ENCODE data around the gene CCDC180. TPM values are rescaled to one million over a fixed set of nuclear protein-coding genes. Genes with fewer than 3 reads are reported as not detected.

The CCDC180 gene
- total and polyA plus RNA-seq, 10 of the 15 experiments (the other 5 are each of a cell fraction or from before 2014, with no cell fraction given), result 0.31 to 1.1 (median 0.57) TPM

GRCh38 chr9:97324954-97325353 is 17.5 kb downstream of the CCDC180 start:
- 15% methylated on average over 5 of the region's 5 CpGs for WGBS (ENCODE audit: insufficient coverage, insufficient replicate concordance, low lambda C conversion rate, missing lambda C conversion rate)

GRCh38 chr9:97327562-97327961 is 20.1 kb downstream of the CCDC180 start:
- no peaks in the 10 kb centered on the region for H3K4me1 ChIP-seq (ENCODE audit: control insufficient read depth, insufficient read depth, low read length)
- FAIRE-seq (no peak), DNase-seq (ENCODE audit: low read depth, low spot score) (no peak), ATAC-seq (no peak)
- H3K4me3 ChIP-seq, result no peak overlapping the region
- no peak overlapping the region for H3K9ac ChIP-seq (ENCODE audit: control insufficient read depth, insufficient read depth, low read length)
- no peak overlapping the region for H3K4me2 ChIP-seq (ENCODE audit: control insufficient read depth, insufficient read depth)
- CTCF ChIA-PET, result no interaction called here
- no peaks in the 10 kb centered on the region for H3K9me3 ChIP-seq (replicated peaks; ENCODE audit: control insufficient read depth, insufficient read depth, low read length)
- no peaks in the 10 kb centered on the region for H3K79me2 ChIP-seq (ENCODE audit: control insufficient read depth, insufficient read depth, low read length)
- in situ Hi-C loops (cut with MboI), result no loop called here
- H3K27ac ChIP-seq (ENCODE audit: control insufficient read depth, insufficient read depth), result no peak overlapping the region
- WGBS (ENCODE audit: insufficient coverage, insufficient replicate concordance, low lambda C conversion rate, missing lambda C conversion rate), result 54% methylated on average over 6 of the region's 6 CpGs
- H2AFZ ChIP-seq (ENCODE audit: control insufficient read depth, low read depth, low read length), result no peak overlapping the region
- TF ChIP-seq CHD1 (IDR thresholded peaks at IDR 0.05; ENCODE audit: low read depth, low read length) (no peak), FOS (IDR thresholded peaks at IDR 0.05; ENCODE audit: borderline replicate concordance, extremely low read depth, insufficient read length) (no peak), FOXM1 (IDR thresholded peaks at IDR 0.05; ENCODE audit: low read depth, low read length) (no peak), TAF1 (IDR thresholded peaks at IDR 0.05; ENCODE audit: borderline replicate concordance, low read depth, low read length) (no peak), CBFB (IDR thresholded peaks at IDR 0.05; ENCODE audit: low read depth) (no peak), SUZ12 (IDR thresholded peaks at IDR 0.05; ENCODE audit: unreplicated experiment) (no peak)
- no peaks in the 10 kb centered on the region for H3K36me3 ChIP-seq (ENCODE audit: control insufficient read depth in 2 of 2, insufficient read depth in 2 of 2, low read length in 1 of 2)
- intact Hi-C loops (cut with micrococcal nuclease; ENCODE audit: unreplicated experiment), result no loop called here
- no TSS peak for BruUV-seq (replicated peaks)
- POLR2A ChIA-PET, result no interaction called here
- SMC1A ChIA-PET (ENCODE audit: uncharacterized antibody, unreplicated experiment), result interaction anchor here (1.0 kb wide), 1 partner anchor 8 kb away, joined by 3 read pairs; no protein-coding TSS in a partner anchor
- peaks cover 0 to 2% of the 10 kb centered on the region in 2 experiments; a peak in 3 of 4 replicates for H3K27me3 ChIP-seq (replicated peaks in 1 of 2; ENCODE audit: control insufficient read depth in 2 of 2, insufficient read depth in 2 of 2, low read length in 1 of 2)
- H4K20me1 ChIP-seq (ENCODE audit: control insufficient read depth, insufficient read depth), result no peaks in the 10 kb centered on the region
- RAD21 ChIA-PET (ENCODE audit: unreplicated experiment), result no interaction called here

More at GRCh38 chr9:97324954-97325353, 17.5 kb downstream of the CCDC180 start:
- no peak overlapping the region for H2AFZ ChIP-seq (ENCODE audit: control insufficient read depth, low read depth, low read length)
- no peak overlapping the region for H3K4me2 ChIP-seq (ENCODE audit: control insufficient read depth, insufficient read depth)
- BruUV-seq (replicated peaks), result no TSS peak
- no peak overlapping the region for H3K4me3 ChIP-seq
- FAIRE-seq (no peak), DNase-seq (ENCODE audit: low read depth, low spot score) (no peak), ATAC-seq (no peak)
- H3K79me2 ChIP-seq (ENCODE audit: control insufficient read depth, insufficient read depth, low read length), result no peaks in the 10 kb centered on the region
- no peak overlapping the region for H3K9ac ChIP-seq (ENCODE audit: control insufficient read depth, insufficient read depth, low read length)
- TF ChIP-seq NFYB (IDR thresholded peaks at IDR 0.05; ENCODE audit: insufficient read depth, low read depth, low read length), result no peak
- in situ Hi-C loops (cut with MboI), result no loop called here
- POLR2A ChIA-PET, result no interaction called here
- intact Hi-C loops (cut with micrococcal nuclease; ENCODE audit: unreplicated experiment), result no loop called here
- peaks cover 0 to 2% of the 10 kb centered on the region in 2 experiments; a peak in 3 of 4 replicates for H3K27me3 ChIP-seq (replicated peaks in 1 of 2; ENCODE audit: control insufficient read depth in 2 of 2, insufficient read depth in 2 of 2, low read length in 1 of 2)
- SMC1A ChIA-PET (ENCODE audit: uncharacterized antibody, unreplicated experiment), result no interaction called here
- H3K27ac ChIP-seq (ENCODE audit: control insufficient read depth, insufficient read depth), result no peak overlapping the region
- H4K20me1 ChIP-seq (ENCODE audit: control insufficient read depth, insufficient read depth), result no peaks in the 10 kb centered on the region
- H3K9me3 ChIP-seq (replicated peaks; ENCODE audit: control insufficient read depth, insufficient read depth, low read length), result no peaks in the 10 kb centered on the region; the same call in 2 of the 3 replicates
- RAD21 ChIA-PET (ENCODE audit: unreplicated experiment), result no interaction called here
- no peaks in the 10 kb centered on the region for H3K4me1 ChIP-seq (ENCODE audit: control insufficient read depth, insufficient read depth, low read length)
- CTCF ChIA-PET, result interaction anchor here (1.0 kb wide), 1 partner anchor 8 kb away, joined by 3 read pairs; no protein-coding TSS in a partner anchor
- no peaks in the 10 kb centered on the region for H3K36me3 ChIP-seq (ENCODE audit: control insufficient read depth in 2 of 2, insufficient read depth in 2 of 2, low read length in 1 of 2)
